ENCODE results near the gene TBXA2R. TPM values are rescaled to one million over a fixed set of nuclear protein-coding genes. Genes with fewer than 3 reads are reported as not detected.
"Not testable (repeated sequence)": the region's sequence is repeated elsewhere in the genome, so short reads cannot be mapped to it uniquely, and the experiment has no call there.

The TBXA2R gene
- total RNA-seq, 2 experiments from 2014 or later = 0.41 to 0.42 TPM

GRCh38 chr19:3636962-3637361 lies 30.3 kb upstream of the TBXA2R start:
- Mint-ChIP-seq H3K4me3 (no peak overlapping the region), H3K27ac (no peak overlapping the region), H3K4me1 (ENCODE audit: low read depth) (no peaks in the 10 kb centered on the region), H3K9me3 (no peaks in the 10 kb centered on the region), H3K27me3 (ENCODE audit: low read depth) (no peaks in the 10 kb centered on the region), H3K36me3 (ENCODE audit: low read depth) (peaks cover 3% of the 10 kb centered on the region)
- intact Hi-C loops (cut with micrococcal nuclease) = no loop called here
- CTCF ChIA-PET = no interaction called here
- DNase-seq = no peak

GRCh38 chr19:3636506-3636905 lies 29.8 kb upstream of the TBXA2R start:
- Mint-ChIP-seq H3K27me3 (ENCODE audit: low read depth) (no peaks in the 10 kb centered on the region), H3K27ac (no peak overlapping the region), H3K9me3 (no peaks in the 10 kb centered on the region), H3K4me1 (ENCODE audit: low read depth) (no peaks in the 10 kb centered on the region), H3K36me3 (ENCODE audit: low read depth) (peaks cover 3% of the 10 kb centered on the region), H3K4me3 (no peak overlapping the region)
- intact Hi-C loops (cut with micrococcal nuclease) = no loop called here
- no peak for DNase-seq
- CTCF ChIA-PET = no interaction called here

- no peaks in the 10 kb centered on the region for H3K4me1 Mint-ChIP-seq (ENCODE audit: low read depth)
- intact Hi-C loops (cut with micrococcal nuclease) = no loop called here
- no peak overlapping the region for H3K27ac Mint-ChIP-seq
- H3K27me3 Mint-ChIP-seq (ENCODE audit: low read depth) = no peaks in the 10 kb centered on the region
- H3K9me3 Mint-ChIP-seq = no peaks in the 10 kb centered on the region
- CTCF ChIA-PET = no interaction called here
- no peak overlapping the region for H3K4me3 Mint-ChIP-seq
- DNase-seq = no peak
- H3K36me3 Mint-ChIP-seq (ENCODE audit: low read depth) = peaks cover 3% of the 10 kb centered on the region
These were observed 27.9 kb upstream of the TBXA2R start for GRCh38 chr19:3634496-3635045.

GRCh38 chr19:3633559-3633988 lies 26.9 kb upstream of the TBXA2R start:
- Mint-ChIP-seq H3K36me3 (ENCODE audit: low read depth) (peaks cover 2% of the 10 kb centered on the region), H3K9me3 (no peaks in the 10 kb centered on the region), H3K4me1 (ENCODE audit: low read depth) (no peaks in the 10 kb centered on the region), H3K27ac (no peak overlapping the region), H3K27me3 (ENCODE audit: low read depth) (no peaks in the 10 kb centered on the region), H3K4me3 (no peak overlapping the region)
- DNase-seq = no peak
- intact Hi-C loops (cut with micrococcal nuclease) = no loop called here
- CTCF ChIA-PET = no interaction called here

GRCh38 chr19:3632739-3633558 lies 26.3 kb upstream of the TBXA2R start:
- intact Hi-C loops (cut with micrococcal nuclease) = no loop called here
- H3K36me3 Mint-ChIP-seq (ENCODE audit: low read depth) = no peaks in the 10 kb centered on the region
- no peak overlapping the region for H3K27ac Mint-ChIP-seq
- H3K4me1 Mint-ChIP-seq (ENCODE audit: low read depth) = no peaks in the 10 kb centered on the region
- H3K9me3 Mint-ChIP-seq = no peaks in the 10 kb centered on the region
- no peaks in the 10 kb centered on the region for H3K27me3 Mint-ChIP-seq (ENCODE audit: low read depth)
- no peak overlapping the region for H3K4me3 Mint-ChIP-seq
- CTCF ChIA-PET = no interaction called here
- DNase-seq = no peak

- Mint-ChIP-seq H3K4me1 (ENCODE audit: low read depth) (peaks cover 3% of the 10 kb centered on the region), H3K27ac (no peak overlapping the region), H3K36me3 (ENCODE audit: low read depth) (no peaks in the 10 kb centered on the region), H3K27me3 (ENCODE audit: low read depth) (no peaks in the 10 kb centered on the region), H3K9me3 (no peaks in the 10 kb centered on the region), H3K4me3 (no peak overlapping the region)
- intact Hi-C loops (cut with micrococcal nuclease) = no loop called here
- no peak for DNase-seq
- CTCF ChIA-PET = no interaction called here
These were observed 25.4 kb upstream of the TBXA2R start for GRCh38 chr19:3632098-3632497.

GRCh38 chr19:3631053-3631861 lies 24.6 kb upstream of the TBXA2R start:
- H3K4me3 Mint-ChIP-seq = no peak overlapping the region
- H3K4me1 Mint-ChIP-seq (ENCODE audit: low read depth) = peaks cover 9% of the 10 kb centered on the region
- no peaks in the 10 kb centered on the region for H3K9me3 Mint-ChIP-seq
- H3K27ac Mint-ChIP-seq = no peak overlapping the region
- no peak for DNase-seq
- no peaks in the 10 kb centered on the region for H3K36me3 Mint-ChIP-seq (ENCODE audit: low read depth)
- no peaks in the 10 kb centered on the region for H3K27me3 Mint-ChIP-seq (ENCODE audit: low read depth)
- intact Hi-C loops (cut with micrococcal nuclease) = no loop called here
- CTCF ChIA-PET = no interaction called here

GRCh38 chr19:3628766-3629165 lies 22.1 kb upstream of the TBXA2R start:
- DNase-seq; H3K4me3 Mint-ChIP-seq; H3K27ac Mint-ChIP-seq; H3K36me3 Mint-ChIP-seq (ENCODE audit: low read depth); H3K9me3 Mint-ChIP-seq; H3K27me3 Mint-ChIP-seq (ENCODE audit: low read depth): not testable (repeated sequence)
- peaks cover 29% of the 10 kb centered on the region for H3K4me1 Mint-ChIP-seq (ENCODE audit: low read depth)
- CTCF ChIA-PET = interaction anchor here (0.7 kb wide), 2 partner anchors 325 to 1803 kb away, joined by 3 to 4 read pairs; no protein-coding TSS in a partner anchor
- intact Hi-C loops (cut with micrococcal nuclease) = loop anchor here (5.0 kb wide), 1 partner anchor 439 kb away; the partner anchor contains the start of gene ZBTB7A

- peaks cover 2% of the 10 kb centered on the region for H3K36me3 Mint-ChIP-seq (ENCODE audit: low read depth)
- peak overlapping the region; percentile 98 for H3K27ac Mint-ChIP-seq
- peaks cover 29% of the 10 kb centered on the region for H3K4me1 Mint-ChIP-seq (ENCODE audit: low read depth)
- H3K27me3 Mint-ChIP-seq (ENCODE audit: low read depth) = no peaks in the 10 kb centered on the region
- no peak for DNase-seq
- H3K9me3 Mint-ChIP-seq = no peaks in the 10 kb centered on the region
- intact Hi-C loops (cut with micrococcal nuclease) = loop anchor here (1.0 to 5.0 kb wide), 7 partner anchors 55 to 440 kb away; partner anchors contain the start of genes FZR1, HMG20B, MRPL54 and ZBTB7A
- CTCF ChIA-PET = interaction anchor here (1.2 kb wide), 1 partner anchor 65 kb away, joined by 5 read pairs; no protein-coding TSS in a partner anchor
- peak overlapping the region; percentile 79 for H3K4me3 Mint-ChIP-seq
These were observed 20.7 kb upstream of the TBXA2R start for GRCh38 chr19:3627351-3627723.

- Mint-ChIP-seq H3K4me1 (ENCODE audit: low read depth) (peaks cover 29% of the 10 kb centered on the region), H3K27ac (peak within 1 kb of the TSS; percentile 98), H3K36me3 (ENCODE audit: low read depth) (peaks cover 2% of the 10 kb centered on the region), H3K27me3 (ENCODE audit: low read depth) (no peaks in the 10 kb centered on the region), H3K4me3 (peak within 1 kb of the TSS; percentile 79), H3K9me3 (no peaks in the 10 kb centered on the region)
- peak; percentile 99 for DNase-seq
- CTCF ChIA-PET = interaction anchor here (1.2 kb wide), 1 partner anchor 66 kb away, joined by 5 read pairs; no protein-coding TSS in a partner anchor
- intact Hi-C loops (cut with micrococcal nuclease) = loop anchor here (1.0 to 5.0 kb wide), 7 partner anchors 54 to 441 kb away; partner anchors contain the start of genes FZR1, HMG20B, MRPL54 and ZBTB7A
These were observed 20.0 kb upstream of the TBXA2R start, which contains the start of gene CACTIN for GRCh38 chr19:3626473-3627350. TSS of gene CACTIN (minus strand) at chr19:3626790. CDS start at chr19:3626762, 28 bp downstream.

- peak overlapping the region; percentile 59 for H3K27ac Mint-ChIP-seq
- intact Hi-C loops (cut with micrococcal nuclease) = loop anchor here (2.0 to 5.0 kb wide), 3 partner anchors 71 to 441 kb away; partner anchors contain the start of genes MRPL54 and ZBTB7A
- CTCF ChIA-PET = interaction anchor here (1.1 kb wide), 1 partner anchor 64 kb away, joined by 3 read pairs; no protein-coding TSS in a partner anchor
- DNase-seq = no peak
- peaks cover 2% of the 10 kb centered on the region for H3K36me3 Mint-ChIP-seq (ENCODE audit: low read depth)
- H3K27me3 Mint-ChIP-seq (ENCODE audit: low read depth) = no peaks in the 10 kb centered on the region
- H3K4me1 Mint-ChIP-seq (ENCODE audit: low read depth) = peaks cover 29% of the 10 kb centered on the region
- H3K4me3 Mint-ChIP-seq = peak overlapping the region; percentile 79
- H3K9me3 Mint-ChIP-seq = no peaks in the 10 kb centered on the region
These were observed 19.4 kb upstream of the TBXA2R start for GRCh38 chr19:3625996-3626472.
